ENCODE measurements around the gene SLC23A2. TPM values are rescaled to one million over a fixed set of nuclear protein-coding genes. Genes with fewer than 3 reads are reported as not detected.

Gene SLC23A2
- total RNA-seq, 4 donors from 2014 or later = 4.6 to 15.2 (median 7.9) TPM

DNA sequence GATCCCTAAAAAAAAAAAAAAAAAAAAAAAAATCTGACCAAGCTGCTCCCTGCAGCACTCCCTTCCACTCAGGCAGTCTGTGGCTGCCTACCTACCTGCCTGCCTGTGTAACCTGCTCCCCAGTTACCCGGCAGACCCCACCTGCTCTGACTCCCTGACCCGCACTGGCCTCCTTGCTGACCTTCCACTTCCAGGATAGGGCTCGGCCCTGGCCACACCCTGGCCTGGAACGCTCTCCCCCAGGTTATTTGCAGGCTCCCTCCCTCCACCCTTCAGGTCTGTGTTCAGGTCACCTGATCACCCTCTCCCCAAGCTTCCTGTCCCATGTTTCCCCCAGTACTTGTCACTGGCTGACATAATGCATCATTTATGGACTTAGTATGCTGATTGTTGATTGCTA lies 134.3 kb downstream of the SLC23A2 start:
- WGBS, 2 donors = 86 to 95% methylated on average over 4 of the region's 4 CpGs

DNA sequence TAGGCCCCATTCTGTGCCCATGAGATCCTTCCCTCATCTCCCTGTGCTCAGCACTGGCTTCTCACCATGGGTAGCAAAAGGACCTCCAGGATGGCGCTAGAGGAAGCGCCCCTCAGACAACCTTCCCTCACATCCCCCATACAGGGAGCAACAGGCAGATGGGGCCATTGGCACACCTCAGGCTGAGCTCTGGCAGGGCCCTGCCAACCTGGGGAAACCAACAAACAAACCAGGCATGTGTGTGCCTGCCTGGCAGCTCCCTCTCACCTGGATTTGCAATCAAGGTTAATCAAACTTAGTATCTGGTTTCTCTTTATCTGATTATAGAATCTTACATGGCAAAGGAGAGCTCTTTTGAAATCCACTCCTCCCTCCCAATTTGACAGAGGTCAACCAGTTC lies 134.9 kb downstream of the SLC23A2 start:
- intact Hi-C loops (cut with DNase I; ENCODE audit: low total_unique reads) = no loop called here
- 86 to 96% methylated on average over 2 of the region's 2 CpGs for WGBS, 2 donors
- TF ChIP-seq, protein P1, sequence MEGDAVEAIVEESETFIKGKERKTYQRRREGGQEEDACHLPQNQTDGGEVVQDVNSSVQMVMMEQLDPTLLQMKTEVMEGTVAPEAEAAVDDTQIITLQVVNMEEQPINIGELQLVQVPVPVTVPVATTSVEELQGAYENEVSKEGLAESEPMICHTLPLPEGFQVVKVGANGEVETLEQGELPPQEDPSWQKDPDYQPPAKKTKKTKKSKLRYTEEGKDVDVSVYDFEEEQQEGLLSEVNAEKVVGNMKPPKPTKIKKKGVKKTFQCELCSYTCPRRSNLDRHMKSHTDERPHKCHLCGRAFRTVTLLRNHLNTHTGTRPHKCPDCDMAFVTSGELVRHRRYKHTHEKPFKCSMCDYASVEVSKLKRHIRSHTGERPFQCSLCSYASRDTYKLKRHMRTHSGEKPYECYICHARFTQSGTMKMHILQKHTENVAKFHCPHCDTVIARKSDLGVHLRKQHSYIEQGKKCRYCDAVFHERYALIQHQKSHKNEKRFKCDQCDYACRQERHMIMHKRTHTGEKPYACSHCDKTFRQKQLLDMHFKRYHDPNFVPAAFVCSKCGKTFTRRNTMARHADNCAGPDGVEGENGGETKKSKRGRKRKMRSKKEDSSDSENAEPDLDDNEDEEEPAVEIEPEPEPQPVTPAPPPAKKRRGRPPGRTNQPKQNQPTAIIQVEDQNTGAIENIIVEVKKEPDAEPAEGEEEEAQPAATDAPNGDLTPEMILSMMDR (IDR thresholded peaks at IDR 0.05) = no peak
- TF ChIP-seq POLR2A (IDR thresholded peaks at IDR 0.05) = no peak
- no peak overlapping the region for H3K4me3 ChIP-seq (ENCODE audit: low read depth, poor library complexity, severe bottlenecking)
- no peak for DNase-seq (ENCODE audit: low spot score in 2 of 2)

More for the DNA sequence above, 134.3 kb downstream of the SLC23A2 start:
- TF ChIP-seq, protein P1 (IDR thresholded peaks at IDR 0.05) = no peak
- no peak for TF ChIP-seq POLR2A (IDR thresholded peaks at IDR 0.05)
- intact Hi-C loops (cut with DNase I; ENCODE audit: low total_unique reads) = no loop called here
- DNase-seq (ENCODE audit: low spot score in 2 of 2) = no peak
- no peak overlapping the region for H3K4me3 ChIP-seq (ENCODE audit: low read depth, poor library complexity, severe bottlenecking)

DNA sequence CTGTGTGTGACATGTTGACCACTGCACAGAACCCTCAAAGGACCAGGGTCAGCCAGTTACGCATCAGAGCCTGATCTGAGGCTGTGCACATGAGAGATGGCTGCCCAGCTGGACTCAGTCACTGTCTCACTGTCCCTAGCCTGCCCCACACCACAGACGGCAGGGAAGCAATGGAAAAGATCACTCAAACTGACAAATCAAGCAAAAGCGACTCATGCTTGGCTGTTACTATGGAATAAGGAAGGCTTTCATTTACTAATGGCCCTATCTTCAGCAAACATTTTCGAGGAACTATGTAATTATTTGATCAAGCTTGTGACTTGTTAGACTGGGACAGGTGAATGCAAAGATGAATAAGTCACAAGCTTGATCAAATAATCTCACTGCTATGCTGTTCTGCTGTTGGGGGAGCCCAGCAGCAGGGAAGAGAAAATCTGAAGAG lies 137.0 kb downstream of the SLC23A2 start:
- intact Hi-C loops (cut with DNase I; ENCODE audit: low total_unique reads) = no loop called here
- 86 to 91% methylated on average over 4 of the region's 4 CpGs for WGBS, 2 donors
- no peak overlapping the region for H3K4me3 ChIP-seq (ENCODE audit: low read depth, poor library complexity, severe bottlenecking)
- TF ChIP-seq POLR2A (IDR thresholded peaks at IDR 0.05) = no peak
- TF ChIP-seq, protein P1 (IDR thresholded peaks at IDR 0.05) = no peak
- DNase-seq (ENCODE audit: low spot score in 2 of 2) = no peak

DNA sequence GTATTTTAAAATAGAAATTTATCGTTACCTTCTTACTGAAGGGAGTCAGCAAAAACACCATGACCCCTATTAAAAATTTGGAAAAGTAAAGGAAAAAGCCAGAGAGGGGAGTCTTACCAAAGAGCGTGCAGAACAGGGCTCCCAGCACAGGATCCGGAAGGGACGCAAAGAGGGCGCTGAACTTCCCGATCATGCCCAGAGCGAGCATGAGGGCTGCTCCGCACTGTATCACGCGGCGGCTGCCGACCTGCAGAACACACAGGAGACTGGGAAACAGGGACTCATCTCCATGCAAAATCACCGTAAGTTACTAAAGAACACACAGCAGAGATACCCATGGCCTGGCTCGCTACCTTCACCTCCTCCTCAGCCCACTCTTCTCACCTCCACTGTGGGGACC lies 138.6 kb downstream of the SLC23A2 start:
- intact Hi-C loops (cut with DNase I; ENCODE audit: low total_unique reads) = no loop called here
- no peak for DNase-seq (ENCODE audit: low spot score in 2 of 2)
- TF ChIP-seq, protein P1 (IDR thresholded peaks at IDR 0.05) = no peak
- no peak for TF ChIP-seq POLR2A (IDR thresholded peaks at IDR 0.05)
- WGBS, 2 donors = 90 to 96% methylated on average over 14 of the region's 14 CpGs
- no peak overlapping the region for H3K4me3 ChIP-seq (ENCODE audit: low read depth, poor library complexity, severe bottlenecking)

DNA sequence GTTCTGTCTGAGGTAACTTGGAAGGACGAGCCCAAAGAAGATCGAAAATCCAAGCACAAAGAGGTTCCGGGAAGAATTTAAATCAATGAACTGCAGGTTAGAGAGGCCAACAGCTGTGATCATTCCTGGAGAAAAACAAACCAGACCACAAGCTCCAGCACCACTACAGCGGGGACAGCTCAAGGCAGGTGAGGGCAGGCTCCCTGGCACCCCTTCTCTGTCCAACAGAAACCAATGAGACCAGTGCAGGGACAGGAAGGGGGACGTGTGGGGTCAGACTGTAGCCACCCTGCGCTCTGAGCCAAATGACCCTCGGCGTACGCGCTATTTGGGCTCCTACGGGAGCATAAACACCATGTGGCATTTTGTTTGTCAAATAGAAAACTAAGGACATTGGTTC lies 139.3 kb downstream of the SLC23A2 start:
- 93 to 96% methylated on average over 11 of the region's 11 CpGs for WGBS, 2 donors
- no peak for TF ChIP-seq POLR2A (IDR thresholded peaks at IDR 0.05)
- TF ChIP-seq, protein P1 (IDR thresholded peaks at IDR 0.05) = no peak
- DNase-seq (ENCODE audit: low spot score in 2 of 2) = no peak
- no peak overlapping the region for H3K4me3 ChIP-seq (ENCODE audit: low read depth, poor library complexity, severe bottlenecking)
- intact Hi-C loops (cut with DNase I; ENCODE audit: low total_unique reads) = no loop called here

DNA sequence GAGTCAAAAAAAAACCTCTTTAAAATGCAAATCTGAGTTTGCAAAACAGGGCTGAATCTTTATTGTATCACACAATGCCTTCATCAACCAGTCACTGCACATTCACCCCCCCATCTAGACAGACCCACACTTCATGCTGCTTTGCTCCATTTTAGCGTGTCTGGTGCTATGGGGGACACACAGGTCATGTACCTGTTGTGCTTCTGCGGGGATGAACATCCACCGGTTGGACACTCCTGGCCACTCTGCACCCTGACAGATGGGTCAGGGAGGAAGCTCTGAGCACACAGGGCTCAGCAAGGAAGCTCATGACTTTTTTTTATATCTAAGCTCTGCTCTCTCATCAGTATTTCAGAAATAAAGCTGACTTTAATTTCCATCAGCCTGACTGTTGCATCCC lies 143.3 kb downstream of the SLC23A2 start:
- H3K4me3 ChIP-seq (ENCODE audit: low read depth, poor library complexity, severe bottlenecking) = no peak overlapping the region
- TF ChIP-seq, protein P1 (IDR thresholded peaks at IDR 0.05) = no peak
- TF ChIP-seq POLR2A (IDR thresholded peaks at IDR 0.05) = no peak
- WGBS, 2 donors = 100% methylated on average over 3 of the region's 3 CpGs
- intact Hi-C loops (cut with DNase I; ENCODE audit: low total_unique reads) = no loop called here
- DNase-seq (ENCODE audit: low spot score in 2 of 2) = no peak
